Activated CD8-positive, alpha-beta memory T cell treated with anti-CD3 and anti-CD28 coated beads, Interleukin-2, amount 50 U/mL, for 48 hours (primary cell): ENCODE measurements around the gene TRPM2.
"Not testable (repeated sequence)": the region's sequence is repeated elsewhere in the genome, so short reads cannot be mapped to it uniquely, and the experiment has no call there.

ENCODE experiments used
- DNase-seq: peaks from one replicate; pipeline ENCODE4 v3.0.0-alpha.2; 2020

TRPM2 gene

GRCh38 chr21:44416193-44416592 is 62.8 kb downstream of the TRPM2 start:
- DNase-seq, result peak; percentile 40

GRCh38 chr21:44417621-44418107 is 64.2 kb downstream of the TRPM2 start:
- DNase-seq, result not testable (repeated sequence)

- DNase-seq, result peak; percentile 38
These were observed 64.9 kb downstream of the TRPM2 start for GRCh38 chr21:44418108-44418875.

- DNase-seq, result no peak
These were observed 65.4 kb downstream of the TRPM2 start for GRCh38 chr21:44418876-44419230.

- DNase-seq, result no peak
These were observed 66.3 kb downstream of the TRPM2 start for GRCh38 chr21:44419679-44420078.

- no peak for DNase-seq
These were observed 67.2 kb downstream of the TRPM2 start for GRCh38 chr21:44420416-44421205.

- DNase-seq, result no peak
These were observed 68.8 kb downstream of the TRPM2 start for GRCh38 chr21:44421901-44422840.

- no peak for DNase-seq
These were observed 69.9 kb downstream of the TRPM2 start for GRCh38 chr21:44423312-44423821.

- no peak for DNase-seq
These were observed 70.7 kb downstream of the TRPM2 start for GRCh38 chr21:44423941-44424607.

- no peak for DNase-seq
These were observed 71.3 kb downstream of the TRPM2 start for GRCh38 chr21:44424608-44425306.

- DNase-seq, result no peak
These were observed 72.0 kb downstream of the TRPM2 start for GRCh38 chr21:44425307-44425894.

GRCh38 chr21:44425895-44426662 is 72.7 kb downstream of the TRPM2 start:
- no peak for DNase-seq

- DNase-seq, result peak; percentile 40
These were observed 73.3 kb downstream of the TRPM2 start for GRCh38 chr21:44426663-44427191.

GRCh38 chr21:44427241-44428120 is 74.1 kb downstream of the TRPM2 start:
- DNase-seq, result peak; percentile 45

- DNase-seq, result peak; percentile 81
These were observed 75.0 kb downstream of the TRPM2 start for GRCh38 chr21:44428281-44428960.

GRCh38 chr21:44429894-44430293 is 76.5 kb downstream of the TRPM2 start:
- DNase-seq, result no peak

- peak; percentile 20 for DNase-seq
These were observed 77.9 kb downstream of the TRPM2 start for GRCh38 chr21:44431300-44431699.
